ENCODE results near the gene SLC2A13. TPM values are rescaled to one million over a fixed set of nuclear protein-coding genes. Genes with fewer than 3 reads are reported as not detected.

The SLC2A13 gene
- total and polyA plus RNA-seq, 4 donors = 1.9 to 20.2 (median 6.9) TPM

DNA sequence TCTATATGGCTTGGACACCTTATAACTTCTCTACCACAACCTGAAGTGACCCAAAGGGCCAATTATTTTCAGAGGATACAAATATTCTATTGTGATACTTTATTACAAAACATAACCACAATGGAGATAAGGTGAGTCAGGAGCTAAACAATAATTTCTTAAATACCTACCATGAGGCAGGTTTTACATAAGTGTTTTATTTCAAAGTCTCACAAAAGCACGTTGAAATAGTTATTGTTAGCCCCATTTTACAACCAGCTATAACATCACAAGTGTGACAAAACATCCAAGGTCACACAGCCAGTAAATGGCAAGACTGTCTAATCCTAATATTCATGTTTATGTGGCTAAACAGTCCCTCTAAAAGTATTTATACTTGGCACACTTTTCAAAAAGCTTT, 40.2 kb downstream of the SLC2A13 start:
- no peak for TF ChIP-seq HNF4G (IDR thresholded peaks at IDR 0.05)
- TF ChIP-seq HNF4A (conservative IDR thresholded peaks at IDR 0.05) = no peak
- TF ChIP-seq, protein P1, sequence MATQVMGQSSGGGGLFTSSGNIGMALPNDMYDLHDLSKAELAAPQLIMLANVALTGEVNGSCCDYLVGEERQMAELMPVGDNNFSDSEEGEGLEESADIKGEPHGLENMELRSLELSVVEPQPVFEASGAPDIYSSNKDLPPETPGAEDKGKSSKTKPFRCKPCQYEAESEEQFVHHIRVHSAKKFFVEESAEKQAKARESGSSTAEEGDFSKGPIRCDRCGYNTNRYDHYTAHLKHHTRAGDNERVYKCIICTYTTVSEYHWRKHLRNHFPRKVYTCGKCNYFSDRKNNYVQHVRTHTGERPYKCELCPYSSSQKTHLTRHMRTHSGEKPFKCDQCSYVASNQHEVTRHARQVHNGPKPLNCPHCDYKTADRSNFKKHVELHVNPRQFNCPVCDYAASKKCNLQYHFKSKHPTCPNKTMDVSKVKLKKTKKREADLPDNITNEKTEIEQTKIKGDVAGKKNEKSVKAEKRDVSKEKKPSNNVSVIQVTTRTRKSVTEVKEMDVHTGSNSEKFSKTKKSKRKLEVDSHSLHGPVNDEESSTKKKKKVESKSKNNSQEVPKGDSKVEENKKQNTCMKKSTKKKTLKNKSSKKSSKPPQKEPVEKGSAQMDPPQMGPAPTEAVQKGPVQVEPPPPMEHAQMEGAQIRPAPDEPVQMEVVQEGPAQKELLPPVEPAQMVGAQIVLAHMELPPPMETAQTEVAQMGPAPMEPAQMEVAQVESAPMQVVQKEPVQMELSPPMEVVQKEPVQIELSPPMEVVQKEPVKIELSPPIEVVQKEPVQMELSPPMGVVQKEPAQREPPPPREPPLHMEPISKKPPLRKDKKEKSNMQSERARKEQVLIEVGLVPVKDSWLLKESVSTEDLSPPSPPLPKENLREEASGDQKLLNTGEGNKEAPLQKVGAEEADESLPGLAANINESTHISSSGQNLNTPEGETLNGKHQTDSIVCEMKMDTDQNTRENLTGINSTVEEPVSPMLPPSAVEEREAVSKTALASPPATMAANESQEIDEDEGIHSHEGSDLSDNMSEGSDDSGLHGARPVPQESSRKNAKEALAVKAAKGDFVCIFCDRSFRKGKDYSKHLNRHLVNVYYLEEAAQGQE (IDR thresholded peaks at IDR 0.05) = no peak
- H3K9ac ChIP-seq (ENCODE audit: low read depth in 1 of 2, low read length in 2 of 2) = no peak overlapping the region
- 55% methylated on average over 1 of the region's 1 CpG for WGBS

DNA sequence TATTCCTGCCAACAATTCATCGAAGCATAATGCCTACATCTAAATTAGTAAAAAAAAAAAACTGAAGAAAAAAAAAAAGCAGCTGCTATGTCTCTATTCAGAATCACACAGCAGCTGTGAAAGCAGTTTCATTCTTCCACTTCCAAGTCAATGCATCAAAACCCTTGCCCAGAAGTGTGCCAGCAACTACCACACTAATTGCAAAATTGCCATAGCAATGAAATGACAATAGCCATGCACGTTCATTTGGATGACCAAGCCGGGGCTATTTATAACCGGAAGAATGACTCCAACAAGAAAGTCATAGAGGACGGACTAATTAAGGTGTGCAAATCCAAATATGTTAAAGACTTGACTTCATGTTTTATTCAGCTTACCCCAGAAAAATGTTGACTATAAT, 42.5 kb downstream of the SLC2A13 start:
- DNase-seq (ENCODE audit: low spot score) = no peak
- Histone ChIP-seq H3K4me1 (ENCODE audit: control insufficient read depth in 4 of 4, insufficient read depth in 4 of 4, low read length in 3 of 4) (no peaks in the 10 kb centered on the region), H3K27me3 (ENCODE audit: control insufficient read depth in 4 of 4, insufficient read depth in 4 of 4, low read length in 3 of 4) (no peaks in the 10 kb centered on the region), H3K4me3 (ENCODE audit: low read depth in 1 of 3, low read length in 3 of 3) (no peak overlapping the region), H3K27ac (ENCODE audit: low read depth in 1 of 2, low read length in 2 of 2) (no peak overlapping the region), H3K36me3 (ENCODE audit: control insufficient read depth in 4 of 4, insufficient read depth in 3 of 4, low read depth in 1 of 4, low read length in 3 of 4) (no peaks in the 10 kb centered on the region), H3K9me3 (ENCODE audit: control insufficient read depth in 4 of 4, low read length in 3 of 4) (no peaks in the 10 kb centered on the region), H3K9ac (ENCODE audit: low read depth in 1 of 2, low read length in 2 of 2) (no peak overlapping the region)
- WGBS = 77% methylated on average over 5 of the region's 5 CpGs
- TF ChIP-seq HNF4A (conservative IDR thresholded peaks at IDR 0.05) (no peak), RAD21 (IDR thresholded peaks at IDR 0.05) (no peak), HNF4G (IDR thresholded peaks at IDR 0.05) (no peak)
- TF ChIP-seq, protein P1 (IDR thresholded peaks at IDR 0.05) = no peak

More for the DNA sequence above, 40.2 kb downstream of the SLC2A13 start:
- no peaks in the 10 kb centered on the region for H3K9me3 ChIP-seq (ENCODE audit: control insufficient read depth in 4 of 4, low read length in 3 of 4)
- H3K27me3 ChIP-seq (ENCODE audit: control insufficient read depth in 4 of 4, insufficient read depth in 4 of 4, low read length in 3 of 4) = no peaks in the 10 kb centered on the region
- DNase-seq (ENCODE audit: low spot score) = no peak
- no peaks in the 10 kb centered on the region for H3K4me1 ChIP-seq (ENCODE audit: control insufficient read depth in 4 of 4, insufficient read depth in 4 of 4, low read length in 3 of 4)
- H3K27ac ChIP-seq (ENCODE audit: low read depth in 1 of 2, low read length in 2 of 2) = no peak overlapping the region
- H3K4me3 ChIP-seq (ENCODE audit: low read depth in 1 of 3, low read length in 3 of 3) = no peak overlapping the region
- H3K36me3 ChIP-seq (ENCODE audit: control insufficient read depth in 4 of 4, insufficient read depth in 3 of 4, low read depth in 1 of 4, low read length in 3 of 4) = no peaks in the 10 kb centered on the region

GRCh38 chr12:40058721-40059190, 47.1 kb downstream of the SLC2A13 start:
- Histone ChIP-seq H3K9ac (ENCODE audit: low read depth in 1 of 2, low read length in 2 of 2) (no peak overlapping the region), H3K4me3 (ENCODE audit: low read depth in 1 of 3, low read length in 3 of 3) (no peak overlapping the region), H3K36me3 (ENCODE audit: control insufficient read depth in 4 of 4, insufficient read depth in 3 of 4, low read depth in 1 of 4, low read length in 3 of 4) (no peaks in the 10 kb centered on the region), H3K9me3 (ENCODE audit: control insufficient read depth in 4 of 4, low read length in 3 of 4) (no peaks in the 10 kb centered on the region), H3K27me3 (ENCODE audit: control insufficient read depth in 4 of 4, insufficient read depth in 4 of 4, low read length in 3 of 4) (no peaks in the 10 kb centered on the region), H3K4me1 (ENCODE audit: control insufficient read depth in 4 of 4, insufficient read depth in 4 of 4, low read length in 3 of 4) (peaks cover 0 to 2% (median 0%) of the 10 kb centered on the region in 4 donors), H3K27ac (ENCODE audit: low read depth in 1 of 2, low read length in 2 of 2) (no peak overlapping the region)
- 90% methylated on average over 3 of the region's 3 CpGs for WGBS
- no peak for DNase-seq (ENCODE audit: low spot score)
- TF ChIP-seq RAD21 (IDR thresholded peaks at IDR 0.05) (no peak), NR2F2 (IDR thresholded peaks at IDR 0.05) (no peak), JUND (IDR thresholded peaks at IDR 0.05) (no peak), EGR1 (IDR thresholded peaks at IDR 0.05; ENCODE audit: low read depth in 2 of 2) (no peak), SP1 (IDR thresholded peaks at IDR 0.05) (no peak), MAX (IDR thresholded peaks at IDR 0.05) (no peak), TAF1 (conservative IDR thresholded peaks at IDR 0.05) (no peak), HNF4G (IDR thresholded peaks at IDR 0.05) (no peak), GABPA (IDR thresholded peaks at IDR 0.05 in 1 of 2, conservative IDR thresholded peaks at IDR 0.05 in 1 of 2) (no peak), FOXA1 (IDR thresholded peaks at IDR 0.05) (no peak)
- TF ChIP-seq, protein P2, sequence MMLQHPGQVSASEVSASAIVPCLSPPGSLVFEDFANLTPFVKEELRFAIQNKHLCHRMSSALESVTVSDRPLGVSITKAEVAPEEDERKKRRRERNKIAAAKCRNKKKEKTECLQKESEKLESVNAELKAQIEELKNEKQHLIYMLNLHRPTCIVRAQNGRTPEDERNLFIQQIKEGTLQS (IDR thresholded peaks at IDR 0.05) = no peak
- TF ChIP-seq, protein P3, sequence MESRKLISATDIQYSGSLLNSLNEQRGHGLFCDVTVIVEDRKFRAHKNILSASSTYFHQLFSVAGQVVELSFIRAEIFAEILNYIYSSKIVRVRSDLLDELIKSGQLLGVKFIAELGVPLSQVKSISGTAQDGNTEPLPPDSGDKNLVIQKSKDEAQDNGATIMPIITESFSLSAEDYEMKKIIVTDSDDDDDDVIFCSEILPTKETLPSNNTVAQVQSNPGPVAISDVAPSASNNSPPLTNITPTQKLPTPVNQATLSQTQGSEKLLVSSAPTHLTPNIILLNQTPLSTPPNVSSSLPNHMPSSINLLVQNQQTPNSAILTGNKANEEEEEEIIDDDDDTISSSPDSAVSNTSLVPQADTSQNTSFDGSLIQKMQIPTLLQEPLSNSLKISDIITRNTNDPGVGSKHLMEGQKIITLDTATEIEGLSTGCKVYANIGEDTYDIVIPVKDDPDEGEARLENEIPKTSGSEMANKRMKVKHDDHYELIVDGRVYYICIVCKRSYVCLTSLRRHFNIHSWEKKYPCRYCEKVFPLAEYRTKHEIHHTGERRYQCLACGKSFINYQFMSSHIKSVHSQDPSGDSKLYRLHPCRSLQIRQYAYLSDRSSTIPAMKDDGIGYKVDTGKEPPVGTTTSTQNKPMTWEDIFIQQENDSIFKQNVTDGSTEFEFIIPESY (IDR thresholded peaks at IDR 0.05) = no peak
- TF ChIP-seq, protein P1 (IDR thresholded peaks at IDR 0.05) = no peak
